H1 (cell line): Measurements from ENCODE around the gene SNX6. TPM values are rescaled to one million over a fixed set of nuclear protein-coding genes. Genes with fewer than 3 reads are reported as not detected.

Source experiments
- CTCF ChIA-PET: fragments of 300-600 bp; sonication (Branson Sonifier 250); formaldehyde crosslinking; loops from one replicate; lab custom pipeline; 2021; ENCODE audit not compliant: partially characterized antibody; lab: Charles Lee
- POLR2A ChIA-PET: fragments of 300-600 bp; sonication (Branson Sonifier 250); formaldehyde crosslinking; loops from one replicate; lab custom pipeline; 2021; ENCODE audit warnings: inconsistent platforms; ENCODE audit not compliant: partially characterized antibody; lab: Charles Lee
- DNase-seq, 2 experiments: peaks; one replicate each; pipeline versions ENCODE4 v3.0.0 to v3.0.0-alpha.2; 2010 to 2022; ENCODE audit warnings: low spot score in 2 of 2, low read depth in 1 of 2, mixed read lengths in 1 of 2
- FAIRE-seq: peaks from 2 replicates; lab custom pipeline; 2011; peaks lifted over from hg19 to GRCh38; lab: Jason Lieb, UNC
- H2AFZ ChIP-seq: 2 replicates; pipeline ENCODE4 v1.8.1; 2012; ENCODE audit warnings: low read length, inconsistent platforms
- H2AK5ac ChIP-seq: 2 replicates; pipeline ENCODE4 v1.6.1; 2013; ENCODE audit warnings: low read depth, low read length
- H2BK120ac ChIP-seq: replicated peaks from 2 replicates; pipeline ENCODE3; 2013; ENCODE audit warnings: low read depth, low read length, inconsistent platforms
- H2BK12ac ChIP-seq: 2 replicates; pipeline ENCODE4 v1.6.1; 2013; ENCODE audit warnings: low read depth, low read length
- H2BK15ac ChIP-seq: 2 replicates; pipeline ENCODE4 v1.6.1; 2013; ENCODE audit warnings: low read length
- H2BK20ac ChIP-seq: 2 replicates; pipeline ENCODE4 v1.6.1; 2013; ENCODE audit warnings: low read length
- H2BK5ac ChIP-seq: 2 replicates; pipeline ENCODE4 v1.6.1; 2013; ENCODE audit warnings: low read depth, low read length
- H3K14ac ChIP-seq: 2 replicates; pipeline ENCODE4 v1.6.1; 2013; ENCODE audit warnings: inconsistent platforms; ENCODE audit not compliant: insufficient read length
- H3K18ac ChIP-seq: 2 replicates; pipeline ENCODE4 v1.6.1; 2013; ENCODE audit warnings: low read length; ENCODE audit errors: extremely low read depth
- H3K23ac ChIP-seq: 2 replicates; pipeline ENCODE4 v1.6.1; 2013; ENCODE audit warnings: inconsistent platforms; ENCODE audit not compliant: insufficient read length
- H3K23me2 ChIP-seq: 2 replicates; pipeline ENCODE4 v1.6.1; 2013; ENCODE audit warnings: low read depth, low read length
- H3K27ac ChIP-seq: 2 replicates; pipeline ENCODE4 v1.6.1; 2011; ENCODE audit warnings: low read depth, low read length, inconsistent platforms
- H3K27me3 ChIP-seq, 4 experiments: replicated peaks in 1 of 4; 1 replicate in 1 of 4; 2 replicates in 3 of 4; pipeline versions ENCODE4 v1.6.1 to v1.8.1; 2011 to 2013; ENCODE audit warnings: low read length in 3 of 4, mild to moderate bottlenecking in 3 of 4, inconsistent platforms in 2 of 4, mixed read lengths in 2 of 4, moderate library complexity in 1 of 4; ENCODE audit not compliant: control insufficient read depth in 3 of 4, insufficient read depth in 3 of 4; ENCODE audit errors: extremely low read depth in 1 of 4
- H3K36me3 ChIP-seq, 4 experiments: 2 replicates each; pipeline versions ENCODE4 v1.6.1 to v1.8.1; 2011 to 2013; ENCODE audit warnings: mild to moderate bottlenecking in 4 of 4, low read length in 3 of 4, moderate library complexity in 2 of 4, control low read depth in 1 of 4, inconsistent platforms in 1 of 4; ENCODE audit not compliant: insufficient read depth in 4 of 4, control insufficient read depth in 2 of 4
- H3K4ac ChIP-seq: replicated peaks from 2 replicates; pipeline ENCODE3; 2013; ENCODE audit warnings: low read length, low read depth, mixed read lengths, inconsistent platforms; ENCODE audit not compliant: insufficient read length
- H3K4me1 ChIP-seq, 4 experiments: replicated peaks in 1 of 4; 1 replicate in 1 of 4; 2 replicates in 3 of 4; pipeline versions ENCODE4 v1.6.1 to v1.8.1; 2011 to 2013; ENCODE audit warnings: low read length in 3 of 4, inconsistent platforms in 2 of 4, mixed read lengths in 1 of 4; ENCODE audit not compliant: insufficient read depth in 4 of 4, control insufficient read depth in 3 of 4
- H3K4me2 ChIP-seq, 2 experiments: 2 replicates each; pipeline versions ENCODE4 v1.6.1 to v1.8.1; 2011 to 2013; ENCODE audit warnings: low read depth in 2 of 2, low read length in 2 of 2, control low read depth in 1 of 2, inconsistent platforms in 1 of 2, mild to moderate bottlenecking in 1 of 2; ENCODE audit not compliant: insufficient read depth in 1 of 2
- H3K4me3 ChIP-seq, 4 experiments: fragments of 200-600, 300-600 bp in 1 of 4; sonication (generic), shearing (Covaris generic), sonication (Bioruptor Twin) in 1 of 4; 2 replicates each; pipeline versions ENCODE4 v1.5.1 to v1.8.1; 2011 to 2016; ENCODE audit warnings: low read length in 4 of 4, low read depth in 3 of 4, control low read depth in 2 of 4, inconsistent platforms in 2 of 4, mild to moderate bottlenecking in 2 of 4, mixed read lengths in 1 of 4, moderate library complexity in 1 of 4; ENCODE audit not compliant: insufficient read depth in 2 of 4; ENCODE audit errors: extremely low read depth in 1 of 4
- H3K56ac ChIP-seq: replicated peaks from 2 replicates; pipeline ENCODE3; 2013; ENCODE audit warnings: low read depth, mild to moderate bottlenecking, mixed read lengths, low read length, inconsistent platforms; ENCODE audit not compliant: insufficient read length
- H3K79me1 ChIP-seq: 2 replicates; pipeline ENCODE4 v1.6.1; 2013; ENCODE audit warnings: low read depth, low read length, control low read depth
- H3K79me2 ChIP-seq, 2 experiments: 2 replicates each; pipeline versions ENCODE4 v1.6.1 to v1.8.1; 2012 to 2013; ENCODE audit warnings: low read length in 2 of 2, mild to moderate bottlenecking in 2 of 2, inconsistent platforms in 1 of 2; ENCODE audit not compliant: insufficient read depth in 2 of 2, control insufficient read depth in 1 of 2
- H3K9ac ChIP-seq, 4 experiments: replicated peaks in 1 of 4; 1 replicate in 1 of 4; 2 replicates in 3 of 4; pipeline versions ENCODE4 v1.6.1 to v1.8.1; 2011 to 2013; ENCODE audit warnings: low read depth in 3 of 4, low read length in 3 of 4, control low read depth in 2 of 4, mild to moderate bottlenecking in 2 of 4, moderate library complexity in 2 of 4, inconsistent platforms in 1 of 4; ENCODE audit errors: extremely low read depth in 1 of 4
- H3K9me3 ChIP-seq, 2 experiments: 2 replicates each; pipeline versions ENCODE4 v1.6.1 to v1.8.1; 2012 to 2013; ENCODE audit warnings: mild to moderate bottlenecking in 2 of 2, moderate library complexity in 2 of 2, control low read depth in 1 of 2, inconsistent platforms in 1 of 2, low read depth in 1 of 2, low read length in 1 of 2, mixed read lengths in 1 of 2; ENCODE audit not compliant: insufficient read depth in 2 of 2
- H4K20me1 ChIP-seq, 2 experiments: replicated peaks in 1 of 2; 2 replicates each; pipeline versions ENCODE3 to v1.8.1; 2011 to 2013; ENCODE audit warnings: inconsistent platforms in 2 of 2, low read length in 2 of 2, mild to moderate bottlenecking in 1 of 2; ENCODE audit not compliant: insufficient read depth in 2 of 2, control insufficient read depth in 1 of 2
- H4K5ac ChIP-seq: 2 replicates; pipeline ENCODE4 v1.6.1; 2013; ENCODE audit warnings: low read length, low read depth, mixed read lengths, inconsistent platforms; ENCODE audit not compliant: insufficient read length
- H4K8ac ChIP-seq: 2 replicates; pipeline ENCODE4 v1.8.0; 2013; ENCODE audit warnings: mild to moderate bottlenecking, moderate library complexity, low read length, inconsistent platforms; ENCODE audit not compliant: insufficient read depth; ENCODE audit errors: extremely low read depth
- H4K91ac ChIP-seq: replicated peaks from 2 replicates; pipeline ENCODE3; 2013; ENCODE audit warnings: low read length, mixed read lengths, inconsistent platforms; ENCODE audit not compliant: insufficient read length
- CTBP2 ChIP-seq: IDR thresholded peaks from 2 replicates; pipeline ENCODE4 v1.7.0; 2011; ENCODE audit warnings: borderline replicate concordance, mild to moderate bottlenecking, moderate library complexity, mixed read lengths, low read length; ENCODE audit not compliant: insufficient read depth, insufficient read length
- FOSL1 ChIP-seq: IDR thresholded peaks from 2 replicates; pipeline ENCODE4 v1.6.1; 2011; ENCODE audit warnings: mild to moderate bottlenecking, low read depth, low read length, moderate library complexity; ENCODE audit not compliant: insufficient read depth
- GTF2F1 ChIP-seq: IDR thresholded peaks from 2 replicates; pipeline ENCODE4 v1.6.1; 2012; ENCODE audit warnings: low read depth, low read length, improper control_type of control experiment, borderline replicate concordance
- KDM1A ChIP-seq: fragments of 200-600, 300-600 bp; sonication (generic); IDR thresholded peaks from 2 replicates; pipeline ENCODE4 v1.7.1; 2016; ENCODE audit warnings: mild to moderate bottlenecking, low read length, borderline replicate concordance
- SAP30 ChIP-seq: fragments of 300-600 bp; sonication (generic); IDR thresholded peaks from 2 replicates; pipeline ENCODE4 v1.7.1; 2012; ENCODE audit warnings: low read length, moderate library complexity, mild to moderate bottlenecking, inconsistent platforms; ENCODE audit not compliant: insufficient read depth, insufficient replicate concordance
- TAF1 ChIP-seq: IDR thresholded peaks from 2 replicates; pipeline ENCODE4 v1.6.1; 2011; ENCODE audit warnings: mild to moderate bottlenecking, low read depth, low read length
- WGBS, 2 experiments: shearing (Covaris generic) in 1 of 2; methylation state at CpG; one replicate each; pipeline versions ENCODE4 v1.1.6 to v1.1.7; 2013 to 2015; ENCODE audit warnings: low lambda C conversion rate in 2 of 2, mixed read lengths in 2 of 2, inconsistent platforms in 1 of 2, low coverage in 1 of 2, missing lambda C conversion rate in 1 of 2; ENCODE audit not compliant: insufficient replicate concordance in 2 of 2, insufficient coverage in 1 of 2, insufficient read length in 1 of 2; ENCODE audit errors: extremely low coverage in 1 of 2, missing lambda C conversion rate in 1 of 2; 5-methylcytosine and 5-hydroxymethylcytosine counted together
- polyA plus RNA-seq, 7 experiments: library from polyadenylated mRNA; depleted of rRNA in 3 of 7; stranded (reverse) in 5 of 7; unstranded in 2 of 7; fragments of >200 nt in 5 of 7; fragments of 200-250 nt in 2 of 7; gene quantifications; 1 replicate in 5 of 7; 2 replicates in 1 of 7; 4 replicates in 1 of 7; pipeline versions ENCODE4 v1.2.1 to v1.2.3, GENCODE V29; 2011 to 2013; ENCODE audit warnings: missing spikeins in 2 of 7, mixed read lengths in 2 of 7
- total RNA-seq: library from RNA; stranded (reverse); fragmentation: NEBNext Ultra II Directional; extraction: Animal tissue kit (Norgen Biotek cat#: 25700); gene quantifications from 2 replicates; pipeline ENCODE4 v1.2.1, GENCODE V29; 2021
- TF ChIP-seq, protein P1 (sequence below): IDR thresholded peaks from 2 replicates; pipeline ENCODE4 v1.6.1; 2012; ENCODE audit warnings: inconsistent platforms

Gene SNX6
- total and polyA plus RNA-seq, 2 of the 8 experiments (the other 6 are each of a cell fraction or from before 2014, with no cell fraction given) = 53.4 to 71.1 TPM

DNA sequence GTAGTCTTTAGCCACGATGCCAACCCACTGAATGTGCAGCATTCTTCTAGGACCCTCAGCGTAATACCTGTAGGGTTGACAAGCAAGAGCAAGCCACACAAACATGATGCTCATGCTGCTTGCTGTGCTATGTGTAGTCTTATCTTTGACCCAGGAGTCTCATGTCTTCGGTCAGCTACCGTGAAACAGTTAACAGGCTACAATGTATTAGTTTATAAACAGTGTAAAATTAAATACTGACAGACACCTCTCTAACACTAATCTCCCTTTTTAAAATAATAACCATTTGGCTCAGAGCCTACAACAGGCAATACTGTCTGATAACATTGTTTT is 92.3 kb downstream of the SNX6 start:
- Histone ChIP-seq H3K4me1 (no peaks in the 10 kb centered on the region; a peak in 2 of 7 replicates), H3K23ac (no peak overlapping the region), H3K9ac (0 out of 7 replicates have a peak overlapping the region, but pooled peaks of 1 of the 4 experiments have one; percentile 11), H2BK12ac (no peak overlapping the region), H4K8ac (no peak overlapping the region), H4K5ac (no peak overlapping the region), H3K27me3 (no peaks in the 10 kb centered on the region), H3K27ac (no peak overlapping the region), H3K18ac (no peak overlapping the region), H2BK120ac (no peak overlapping the region), H4K20me1 (peaks cover 0 to 2% of the 10 kb centered on the region in 2 experiments), H2AK5ac (no peak overlapping the region), H3K36me3 (peaks cover 0 to 10% (median 6%) of the 10 kb centered on the region in 4 experiments; a peak in 4 of 8 replicates), H3K79me1 (no peaks in the 10 kb centered on the region), H3K4me3 (no peak overlapping the region), H2AFZ (no peak overlapping the region), H3K14ac (no peak overlapping the region), H3K23me2 (no peaks in the 10 kb centered on the region), H3K56ac (no peak overlapping the region), H3K4me2 (no peak overlapping the region; a peak in 1 of 4 replicates), H3K9me3 (no peaks in the 10 kb centered on the region), H3K79me2 (peaks cover 3 to 24% of the 10 kb centered on the region in 2 experiments; a peak in 2 of 4 replicates), H2BK20ac (no peak overlapping the region), H4K91ac (no peak overlapping the region), H2BK15ac (no peak overlapping the region), H3K4ac (no peak overlapping the region), H2BK5ac (peak overlapping the region; percentile 30; the same call in 1 of the 2 replicates)
- WGBS, 2 experiments = 93% methylated on average over 4 of the region's 4 CpGs; no CpG with 5 or more reads in 1 of the 2 experiments
- no peak for DNase-seq
- ChIA-PET CTCF (interaction anchor here (0.6 to 1.6 kb wide), 5 partner anchors 8 to 1416 kb away, joined by 3 read pairs; no protein-coding TSS in a partner anchor), POLR2A (interaction anchor here (0.8 to 1.9 kb wide), 4 partner anchors 8 to 614 kb away, joined by 3 to 5 read pairs (median 3); no protein-coding TSS in a partner anchor)
- no peak for FAIRE-seq
- TF ChIP-seq GTF2F1 (no peak), CTBP2 (no peak), SAP30 (no peak), FOSL1 (no peak), KDM1A (no peak), TAF1 (no peak)
- TF ChIP-seq, protein P1, sequence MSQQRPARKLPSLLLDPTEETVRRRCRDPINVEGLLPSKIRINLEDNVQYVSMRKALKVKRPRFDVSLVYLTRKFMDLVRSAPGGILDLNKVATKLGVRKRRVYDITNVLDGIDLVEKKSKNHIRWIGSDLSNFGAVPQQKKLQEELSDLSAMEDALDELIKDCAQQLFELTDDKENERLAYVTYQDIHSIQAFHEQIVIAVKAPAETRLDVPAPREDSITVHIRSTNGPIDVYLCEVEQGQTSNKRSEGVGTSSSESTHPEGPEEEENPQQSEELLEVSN = no peak
